ENCODE data around the gene DGCR2.

DNA sequence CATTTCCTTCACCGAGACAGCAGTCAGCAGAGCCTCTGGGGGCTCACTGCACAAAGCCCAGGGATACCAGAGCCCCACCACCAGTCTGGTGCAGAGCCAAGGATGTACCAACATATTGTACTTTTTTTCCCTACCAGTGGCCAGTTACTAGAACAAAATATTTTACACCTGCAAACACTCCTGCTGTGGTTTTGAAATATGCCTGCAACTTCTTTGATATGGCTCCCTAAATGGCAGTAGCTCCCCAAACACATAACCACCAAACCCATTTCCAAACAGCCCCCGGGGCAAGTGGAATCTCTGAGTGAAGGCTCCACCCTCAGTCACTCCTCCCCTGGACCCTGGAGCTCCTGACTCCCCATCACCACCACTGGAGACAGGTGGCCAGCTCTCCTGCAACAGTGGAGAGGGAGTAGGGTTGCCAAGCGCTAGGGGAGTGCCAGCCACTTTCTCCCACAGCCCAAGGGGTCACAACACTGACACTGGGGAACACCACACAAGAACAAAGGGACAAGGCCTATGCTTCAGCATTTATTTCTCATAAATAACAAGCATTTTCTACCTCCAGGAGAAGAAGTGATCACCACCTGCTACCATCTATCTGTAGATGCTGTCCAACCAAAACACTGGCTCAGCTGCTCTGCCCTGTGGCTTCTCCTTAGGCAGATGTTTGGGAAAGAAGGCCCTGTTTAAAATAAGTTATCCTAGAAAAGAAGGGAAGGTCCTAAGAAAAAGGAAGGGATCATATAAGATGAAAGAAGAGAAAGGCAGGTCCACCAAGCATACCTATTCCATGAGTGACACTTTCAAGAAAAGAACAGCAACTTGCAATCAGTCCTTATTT lies 15.1 kb downstream of the DGCR2 start:
- TF ChIP-seq REST (IDR thresholded peaks at IDR 0.05; ENCODE audit: unreplicated experiment), result no peak
- no peak for TF ChIP-seq POLR2AphosphoS5 (IDR thresholded peaks at IDR 0.05; ENCODE audit: low read depth)
- TF ChIP-seq EZH2 (IDR thresholded peaks at IDR 0.05; ENCODE audit: low read depth, unreplicated experiment), result no peak
- TF ChIP-seq, protein P1, sequence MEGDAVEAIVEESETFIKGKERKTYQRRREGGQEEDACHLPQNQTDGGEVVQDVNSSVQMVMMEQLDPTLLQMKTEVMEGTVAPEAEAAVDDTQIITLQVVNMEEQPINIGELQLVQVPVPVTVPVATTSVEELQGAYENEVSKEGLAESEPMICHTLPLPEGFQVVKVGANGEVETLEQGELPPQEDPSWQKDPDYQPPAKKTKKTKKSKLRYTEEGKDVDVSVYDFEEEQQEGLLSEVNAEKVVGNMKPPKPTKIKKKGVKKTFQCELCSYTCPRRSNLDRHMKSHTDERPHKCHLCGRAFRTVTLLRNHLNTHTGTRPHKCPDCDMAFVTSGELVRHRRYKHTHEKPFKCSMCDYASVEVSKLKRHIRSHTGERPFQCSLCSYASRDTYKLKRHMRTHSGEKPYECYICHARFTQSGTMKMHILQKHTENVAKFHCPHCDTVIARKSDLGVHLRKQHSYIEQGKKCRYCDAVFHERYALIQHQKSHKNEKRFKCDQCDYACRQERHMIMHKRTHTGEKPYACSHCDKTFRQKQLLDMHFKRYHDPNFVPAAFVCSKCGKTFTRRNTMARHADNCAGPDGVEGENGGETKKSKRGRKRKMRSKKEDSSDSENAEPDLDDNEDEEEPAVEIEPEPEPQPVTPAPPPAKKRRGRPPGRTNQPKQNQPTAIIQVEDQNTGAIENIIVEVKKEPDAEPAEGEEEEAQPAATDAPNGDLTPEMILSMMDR (conservative IDR thresholded peaks at IDR 0.05; ENCODE audit: low read depth in 2 of 2), result no peak
- no peak for TF ChIP-seq JUNB (IDR thresholded peaks at IDR 0.05; ENCODE audit: unreplicated experiment)
- TF ChIP-seq, protein P2, sequence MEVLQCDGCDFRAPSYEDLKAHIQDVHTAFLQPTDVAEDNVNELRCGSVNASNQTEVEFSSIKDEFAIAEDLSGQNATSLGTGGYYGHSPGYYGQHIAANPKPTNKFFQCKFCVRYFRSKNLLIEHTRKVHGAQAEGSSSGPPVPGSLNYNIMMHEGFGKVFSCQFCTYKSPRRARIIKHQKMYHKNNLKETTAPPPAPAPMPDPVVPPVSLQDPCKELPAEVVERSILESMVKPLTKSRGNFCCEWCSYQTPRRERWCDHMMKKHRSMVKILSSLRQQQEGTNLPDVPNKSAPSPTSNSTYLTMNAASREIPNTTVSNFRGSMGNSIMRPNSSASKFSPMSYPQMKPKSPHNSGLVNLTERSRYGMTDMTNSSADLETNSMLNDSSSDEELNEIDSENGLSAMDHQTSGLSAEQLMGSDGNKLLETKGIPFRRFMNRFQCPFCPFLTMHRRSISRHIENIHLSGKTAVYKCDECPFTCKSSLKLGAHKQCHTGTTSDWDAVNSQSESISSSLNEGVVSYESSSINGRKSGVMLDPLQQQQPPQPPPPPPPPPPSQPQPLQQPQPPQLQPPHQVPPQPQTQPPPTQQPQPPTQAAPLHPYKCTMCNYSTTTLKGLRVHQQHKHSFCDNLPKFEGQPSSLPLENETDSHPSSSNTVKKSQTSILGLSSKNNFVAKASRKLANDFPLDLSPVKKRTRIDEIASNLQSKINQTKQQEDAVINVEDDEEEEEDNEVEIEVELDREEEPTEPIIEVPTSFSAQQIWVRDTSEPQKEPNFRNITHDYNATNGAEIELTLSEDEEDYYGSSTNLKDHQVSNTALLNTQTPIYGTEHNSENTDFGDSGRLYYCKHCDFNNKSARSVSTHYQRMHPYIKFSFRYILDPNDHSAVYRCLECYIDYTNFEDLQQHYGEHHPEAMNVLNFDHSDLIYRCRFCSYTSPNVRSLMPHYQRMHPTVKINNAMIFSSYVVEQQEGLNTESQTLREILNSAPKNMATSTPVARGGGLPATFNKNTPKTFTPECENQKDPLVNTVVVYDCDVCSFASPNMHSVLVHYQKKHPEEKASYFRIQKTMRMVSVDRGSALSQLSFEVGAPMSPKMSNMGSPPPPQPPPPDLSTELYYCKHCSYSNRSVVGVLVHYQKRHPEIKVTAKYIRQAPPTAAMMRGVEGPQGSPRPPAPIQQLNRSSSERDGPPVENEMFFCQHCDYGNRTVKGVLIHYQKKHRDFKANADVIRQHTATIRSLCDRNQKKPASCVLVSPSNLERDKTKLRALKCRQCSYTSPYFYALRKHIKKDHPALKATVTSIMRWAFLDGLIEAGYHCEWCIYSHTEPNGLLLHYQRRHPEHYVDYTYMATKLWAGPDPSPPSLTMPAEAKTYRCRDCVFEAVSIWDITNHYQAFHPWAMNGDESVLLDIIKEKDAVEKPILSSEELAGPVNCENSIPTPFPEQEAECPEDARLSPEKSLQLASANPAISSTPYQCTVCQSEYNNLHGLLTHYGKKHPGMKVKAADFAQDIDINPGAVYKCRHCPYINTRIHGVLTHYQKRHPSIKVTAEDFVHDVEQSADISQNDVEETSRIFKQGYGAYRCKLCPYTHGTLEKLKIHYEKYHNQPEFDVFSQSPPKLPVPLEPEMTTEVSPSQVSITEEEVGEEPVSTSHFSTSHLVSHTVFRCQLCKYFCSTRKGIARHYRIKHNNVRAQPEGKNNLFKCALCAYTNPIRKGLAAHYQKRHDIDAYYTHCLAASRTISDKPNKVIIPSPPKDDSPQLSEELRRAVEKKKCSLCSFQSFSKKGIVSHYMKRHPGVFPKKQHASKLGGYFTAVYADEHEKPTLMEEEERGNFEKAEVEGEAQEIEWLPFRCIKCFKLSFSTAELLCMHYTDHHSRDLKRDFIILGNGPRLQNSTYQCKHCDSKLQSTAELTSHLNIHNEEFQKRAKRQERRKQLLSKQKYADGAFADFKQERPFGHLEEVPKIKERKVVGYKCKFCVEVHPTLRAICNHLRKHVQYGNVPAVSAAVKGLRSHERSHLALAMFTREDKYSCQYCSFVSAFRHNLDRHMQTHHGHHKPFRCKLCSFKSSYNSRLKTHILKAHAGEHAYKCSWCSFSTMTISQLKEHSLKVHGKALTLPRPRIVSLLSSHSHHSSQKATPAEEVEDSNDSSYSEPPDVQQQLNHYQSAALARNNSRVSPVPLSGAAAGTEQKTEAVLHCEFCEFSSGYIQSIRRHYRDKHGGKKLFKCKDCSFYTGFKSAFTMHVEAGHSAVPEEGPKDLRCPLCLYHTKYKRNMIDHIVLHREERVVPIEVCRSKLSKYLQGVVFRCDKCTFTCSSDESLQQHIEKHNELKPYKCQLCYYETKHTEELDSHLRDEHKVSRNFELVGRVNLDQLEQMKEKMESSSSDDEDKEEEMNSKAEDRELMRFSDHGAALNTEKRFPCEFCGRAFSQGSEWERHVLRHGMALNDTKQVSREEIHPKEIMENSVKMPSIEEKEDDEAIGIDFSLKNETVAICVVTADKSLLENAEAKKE (CRISPR knock-in tag; IDR thresholded peaks at IDR 0.05), result no peak
- no peak for TF ChIP-seq EZH2phosphoT487 (IDR thresholded peaks at IDR 0.05; ENCODE audit: unreplicated experiment)
- no peak for TF ChIP-seq ZNF114 (CRISPR knock-in tag; IDR thresholded peaks at IDR 0.05)
- TF ChIP-seq ZNF331 (CRISPR knock-in tag; IDR thresholded peaks at IDR 0.05; ENCODE audit: low read depth), result no peak
- no peak for TF ChIP-seq STAT1 (IDR thresholded peaks at IDR 0.05; ENCODE audit: unreplicated experiment)
- no peak for TF ChIP-seq CREB1 (CRISPR knock-in tag; IDR thresholded peaks at IDR 0.05; ENCODE audit: low read depth)
- TF ChIP-seq, protein P3, sequence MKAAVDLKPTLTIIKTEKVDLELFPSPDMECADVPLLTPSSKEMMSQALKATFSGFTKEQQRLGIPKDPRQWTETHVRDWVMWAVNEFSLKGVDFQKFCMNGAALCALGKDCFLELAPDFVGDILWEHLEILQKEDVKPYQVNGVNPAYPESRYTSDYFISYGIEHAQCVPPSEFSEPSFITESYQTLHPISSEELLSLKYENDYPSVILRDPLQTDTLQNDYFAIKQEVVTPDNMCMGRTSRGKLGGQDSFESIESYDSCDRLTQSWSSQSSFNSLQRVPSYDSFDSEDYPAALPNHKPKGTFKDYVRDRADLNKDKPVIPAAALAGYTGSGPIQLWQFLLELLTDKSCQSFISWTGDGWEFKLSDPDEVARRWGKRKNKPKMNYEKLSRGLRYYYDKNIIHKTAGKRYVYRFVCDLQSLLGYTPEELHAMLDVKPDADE (IDR thresholded peaks at IDR 0.05), result no peak
- TF ChIP-seq NANOG (IDR thresholded peaks at IDR 0.05; ENCODE audit: borderline replicate concordance), result no peak

All from GM23338 (cell line).